HG03045 (cell line): ENCODE results near the gene VCAN.

Experiments used
- ATAC-seq: cut with Tn5 transposase; IDR thresholded peaks from one replicate; pipeline ENCODE4 v1.9.1; 2021; ENCODE audit warnings: mild to moderate bottlenecking, moderate library complexity; ENCODE audit not compliant: unreplicated experiment

VCAN gene

DNA sequence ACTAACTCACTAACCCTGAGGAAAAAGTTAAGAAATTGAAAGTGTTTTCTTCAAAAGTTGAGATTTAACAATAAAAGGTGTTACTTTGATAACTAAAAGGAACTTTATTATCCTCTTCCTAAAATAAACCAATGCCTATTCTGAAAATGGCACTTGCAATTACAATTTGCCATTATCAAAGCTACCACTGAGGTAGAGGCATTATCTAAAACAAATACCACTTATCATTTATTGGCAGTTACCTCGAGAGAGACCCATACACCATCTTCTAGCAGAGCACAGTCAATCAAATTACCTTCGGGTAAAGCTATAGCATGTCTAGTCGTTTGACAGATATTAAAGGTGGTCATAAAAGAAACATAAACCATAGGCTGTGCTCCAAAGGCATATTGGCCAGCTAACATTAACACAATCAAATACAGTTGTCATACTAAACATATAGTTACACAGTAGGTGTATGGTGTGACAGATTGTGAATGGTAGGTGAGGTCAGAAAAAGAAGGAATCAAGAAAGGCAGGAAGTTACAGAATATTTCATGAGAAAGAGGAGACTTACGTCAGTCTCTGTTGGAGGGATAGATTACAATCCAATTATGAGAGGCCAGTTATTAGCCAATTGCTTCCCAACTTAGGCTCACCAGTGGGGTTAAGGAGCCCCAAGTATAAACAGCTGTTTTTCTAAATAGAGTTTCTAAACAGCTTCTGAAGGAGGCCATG, 56.3 kb downstream of the VCAN start:
- no peak for ATAC-seq

DNA sequence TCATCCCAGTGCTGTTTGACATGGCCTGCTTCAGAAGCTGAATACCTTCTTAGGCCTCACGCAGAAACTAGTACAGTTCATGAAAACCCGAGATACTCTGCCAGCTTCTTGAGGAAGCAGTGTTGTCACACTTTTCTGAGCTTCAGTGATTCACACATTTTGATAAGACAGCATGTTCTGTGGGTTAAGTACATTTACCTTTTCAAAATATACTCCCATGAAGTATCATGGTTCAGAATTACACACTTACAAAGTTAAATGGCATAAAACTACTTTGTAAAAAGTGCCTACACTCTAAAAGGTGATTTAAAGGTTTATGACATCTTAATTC, 56.9 kb downstream of the VCAN start:
- no peak for ATAC-seq

DNA sequence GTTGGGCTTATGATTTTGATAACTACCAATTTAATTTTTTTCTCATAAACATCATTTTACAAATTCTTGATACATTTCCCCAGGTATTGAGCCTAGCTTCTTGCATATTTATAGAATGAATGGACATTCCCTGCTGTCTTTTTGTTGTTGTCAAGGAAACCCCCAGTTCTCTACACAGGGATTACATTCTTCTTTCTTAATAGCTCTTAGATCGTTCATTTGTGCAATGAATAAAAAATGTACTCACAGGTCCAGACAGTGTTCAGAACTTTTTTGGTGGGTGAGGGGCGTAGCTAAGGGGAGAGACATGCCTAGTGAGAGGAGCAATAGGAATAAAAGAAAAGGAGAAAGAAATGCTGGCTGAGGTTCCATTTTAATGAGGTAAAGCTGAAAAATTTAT, 58.6 kb downstream of the VCAN start:
- no peak for ATAC-seq

DNA sequence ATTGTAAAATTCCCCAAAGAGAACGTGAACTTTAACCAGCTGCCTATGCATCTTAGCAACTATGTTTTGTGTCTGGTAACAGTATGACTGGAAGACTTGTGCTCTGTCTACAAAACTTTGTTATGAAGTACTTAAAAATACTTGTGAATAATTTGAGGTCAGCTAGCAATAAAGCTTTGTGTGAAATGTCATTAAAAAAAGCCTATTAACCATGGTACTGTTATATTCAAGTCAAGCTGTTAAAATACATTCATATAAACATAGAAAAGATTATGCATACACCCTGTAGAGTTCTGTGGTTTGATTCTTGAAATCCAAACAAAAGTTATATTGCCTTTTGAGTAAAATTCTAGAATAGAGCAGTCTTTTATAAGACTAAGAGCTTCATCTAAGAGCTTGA, 60.1 kb downstream of the VCAN start:
- no peak for ATAC-seq

- no peak for ATAC-seq
Observed at GRCh38 chr5:83538786-83539462, 67.4 kb downstream of the VCAN start.

GRCh38 chr5:83539463-83539790, 67.9 kb downstream of the VCAN start:
- no peak for ATAC-seq

GRCh38 chr5:83540105-83540504, 68.6 kb downstream of the VCAN start:
- no peak for ATAC-seq

DNA sequence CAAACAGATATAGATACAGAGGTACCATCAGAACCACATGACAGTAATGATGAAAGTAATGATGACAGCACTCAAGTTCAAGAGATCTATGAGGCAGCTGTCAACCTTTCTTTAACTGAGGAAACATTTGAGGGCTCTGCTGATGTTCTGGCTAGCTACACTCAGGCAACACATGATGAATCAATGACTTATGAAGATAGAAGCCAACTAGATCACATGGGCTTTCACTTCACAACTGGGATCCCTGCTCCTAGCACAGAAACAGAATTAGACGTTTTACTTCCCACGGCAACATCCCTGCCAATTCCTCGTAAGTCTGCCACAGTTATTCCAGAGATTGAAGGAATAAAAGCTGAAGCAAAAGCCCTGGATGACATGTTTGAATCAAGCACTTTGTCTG, 69.2 kb downstream of the VCAN start:
- no peak for ATAC-seq

- no peak for ATAC-seq
Observed at GRCh38 chr5:83542839-83543238, 71.3 kb downstream of the VCAN start.

DNA sequence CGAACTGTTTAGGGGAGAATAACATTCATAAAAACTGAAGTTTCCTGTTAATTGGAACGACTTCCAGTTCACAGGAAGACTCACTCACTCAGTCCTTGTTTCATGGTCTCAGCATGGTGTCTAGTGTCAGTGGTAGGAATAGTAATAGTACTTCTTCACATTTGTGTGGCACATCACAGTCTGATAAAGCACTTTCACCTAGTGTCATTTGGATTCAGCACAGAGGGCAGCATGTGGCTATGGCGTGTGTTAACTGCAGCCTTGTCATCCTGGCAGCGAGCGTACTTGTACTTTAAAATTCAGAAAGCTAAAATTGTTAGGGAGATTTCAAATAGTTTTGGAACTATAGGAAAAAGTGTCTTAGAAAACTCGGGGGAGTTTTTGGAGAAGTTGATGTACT, 72.4 kb downstream of the VCAN start:
- no peak for ATAC-seq

DNA sequence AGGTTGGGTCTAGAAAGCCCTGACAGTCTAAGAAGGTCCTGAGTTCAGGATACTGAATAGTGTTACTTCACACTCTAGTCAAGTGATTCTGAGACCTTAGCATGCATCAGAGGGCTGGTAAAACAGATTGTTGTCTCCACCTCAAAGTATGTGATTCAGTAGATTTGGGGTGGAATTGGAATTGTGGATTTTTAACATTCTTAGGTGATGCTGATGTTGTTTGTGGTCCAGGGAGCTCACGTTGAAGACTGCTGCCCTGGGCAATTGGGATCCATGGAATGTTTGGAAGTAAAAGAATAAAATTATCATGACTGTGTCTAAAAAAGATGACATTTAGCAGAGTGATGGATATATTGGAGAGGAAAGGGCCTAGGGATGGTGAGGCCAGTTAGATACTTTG, 75.6 kb downstream of the VCAN start:
- no peak for ATAC-seq

DNA sequence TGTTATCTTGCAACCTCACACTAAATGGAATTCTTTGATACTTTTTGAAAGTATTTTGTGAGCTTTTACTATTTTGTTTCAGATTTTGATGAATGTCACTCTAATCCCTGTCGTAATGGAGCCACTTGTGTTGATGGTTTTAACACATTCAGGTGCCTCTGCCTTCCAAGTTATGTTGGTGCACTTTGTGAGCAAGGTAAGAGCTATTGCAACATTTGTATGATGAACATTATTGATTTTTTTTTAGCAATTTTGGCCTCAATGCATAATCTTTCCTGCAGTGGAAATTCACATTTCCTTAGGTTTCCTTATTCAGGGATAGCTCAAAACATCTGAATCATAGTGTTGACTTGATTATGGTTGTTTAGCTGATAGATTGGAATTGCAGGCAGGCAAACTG, 76.3 kb downstream of the VCAN start:
- no peak for ATAC-seq

DNA sequence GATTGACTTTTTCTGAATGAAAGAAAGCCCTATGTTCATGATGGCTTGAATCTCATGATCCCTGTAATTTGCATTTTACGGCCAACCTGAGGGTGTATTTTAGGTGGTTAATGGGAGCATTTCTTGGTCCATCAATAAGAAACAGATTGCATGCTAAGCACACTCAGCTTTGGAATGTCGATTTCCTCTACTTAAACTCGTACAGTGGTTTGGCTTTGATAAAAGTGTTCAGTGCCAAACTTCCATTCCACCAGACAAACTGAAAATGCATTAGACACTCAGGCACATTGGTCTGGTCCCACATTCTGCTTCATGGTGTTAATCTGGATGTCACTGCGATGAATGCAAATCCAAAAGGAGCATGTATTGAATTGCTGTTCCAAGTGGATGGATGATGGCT, 77.0 kb downstream of the VCAN start:
- no peak for ATAC-seq

DNA sequence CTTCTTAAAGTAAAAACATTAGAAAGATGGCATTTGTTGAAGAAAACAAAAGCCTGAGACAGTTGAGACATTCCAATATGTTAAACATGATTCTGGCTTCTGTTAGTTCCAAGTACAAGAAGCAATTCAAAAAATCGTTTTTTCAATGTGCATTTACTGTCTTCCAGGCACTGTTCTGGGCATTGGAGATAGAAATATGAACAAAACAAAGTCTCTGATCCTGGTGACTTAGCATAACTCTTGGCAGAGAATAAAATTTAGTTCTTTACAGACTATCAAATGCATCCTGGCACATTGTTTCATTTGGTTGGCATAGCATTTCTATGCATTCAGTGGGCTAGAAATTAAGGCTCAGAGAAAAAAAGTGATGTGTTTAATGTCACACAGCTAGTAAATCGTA, 77.5 kb downstream of the VCAN start:
- no peak for ATAC-seq

- no peak for ATAC-seq
Observed at GRCh38 chr5:83549674-83550073, 78.1 kb downstream of the VCAN start.

GRCh38 chr5:83551821-83552220, 80.3 kb downstream of the VCAN start:
- ATAC-seq: no peak

- no peak for ATAC-seq
Observed at GRCh38 chr5:83552275-83552674, 80.7 kb downstream of the VCAN start.

- no peak for ATAC-seq
Observed at GRCh38 chr5:83553000-83553486, 81.5 kb downstream of the VCAN start.

- no peak for ATAC-seq
Observed at GRCh38 chr5:83554133-83554532, 82.6 kb downstream of the VCAN start.

- no peak for ATAC-seq
Observed at GRCh38 chr5:83554686-83555085, 83.1 kb downstream of the VCAN start.

GRCh38 chr5:83555263-83555662, 83.7 kb downstream of the VCAN start:
- no peak for ATAC-seq

- peak; percentile 79 for ATAC-seq
Observed at GRCh38 chr5:83556190-83556589, 84.6 kb downstream of the VCAN start.
